Hepatocyte (in vitro differentiated cells): Measurements from ENCODE around the gene HYAL1. TPM values are rescaled to one million over a fixed set of nuclear protein-coding genes. Genes with fewer than 3 reads are reported as not detected.

Experiments used
- DNase-seq: peaks from one replicate; pipeline ENCODE4 v3.0.0-alpha.2; 2016; ENCODE audit warnings: low spot score
- H2AFZ ChIP-seq: fragments of 200-600 bp; sonication (generic); 2 replicates; pipeline ENCODE4 v1.6.0; 2016; ENCODE audit warnings: antibody characterized with exemption, mild to moderate bottlenecking
- H3K27ac ChIP-seq: fragments of 200-600 bp; sonication (generic); 2 replicates; pipeline ENCODE4 v1.5.1; 2016; ENCODE audit warnings: mild to moderate bottlenecking
- H3K27me3 ChIP-seq: fragments of 200-600 bp; sonication (generic); 2 replicates; pipeline ENCODE4 v1.6.1; 2016
- H3K36me3 ChIP-seq: fragments of 200-600 bp; sonication (generic); replicated peaks from 2 replicates; pipeline ENCODE4 v1.5.1; 2016; ENCODE audit warnings: low read depth; ENCODE audit not compliant: insufficient read depth
- H3K4me1 ChIP-seq: fragments of 200-600 bp; sonication (generic); 2 replicates; pipeline ENCODE4 v1.5.1; 2016; ENCODE audit warnings: mild to moderate bottlenecking, moderate library complexity; ENCODE audit not compliant: insufficient read depth
- H3K4me2 ChIP-seq: fragments of 200-600 bp; sonication (generic); 2 replicates; pipeline ENCODE4 v1.6.0; 2016
- H3K4me3 ChIP-seq: fragments of 200-600 bp; sonication (generic); 2 replicates; pipeline ENCODE4 v1.5.1; 2016; ENCODE audit warnings: mild to moderate bottlenecking
- H3K79me2 ChIP-seq: fragments of 200-600 bp; sonication (generic); 2 replicates; pipeline ENCODE4 v1.6.0; 2017; ENCODE audit warnings: mild to moderate bottlenecking
- H3K9me2 ChIP-seq: fragments of 200-600 bp; sonication (generic); replicated peaks from 2 replicates; pipeline ENCODE4 v1.6.0; 2017; ENCODE audit warnings: mild to moderate bottlenecking; ENCODE audit not compliant: insufficient read depth
- H3K9me3 ChIP-seq: fragments of 200-600 bp; sonication (generic); 2 replicates; pipeline ENCODE4 v1.5.1; 2016; ENCODE audit warnings: low read depth, mild to moderate bottlenecking
- H4K20me1 ChIP-seq: fragments of 200-600 bp; sonication (generic); 2 replicates; pipeline ENCODE4 v1.6.0; 2016; ENCODE audit warnings: mild to moderate bottlenecking; ENCODE audit not compliant: insufficient read depth, poor library complexity, severe bottlenecking
- EZH2 ChIP-seq: fragments of 200-600 bp; sonication (generic); IDR thresholded peaks from 2 replicates; pipeline ENCODE4 v1.6.1; 2016; ENCODE audit warnings: antibody characterized with exemption, mild to moderate bottlenecking, borderline replicate concordance
- EZH2phosphoT487 ChIP-seq: fragments of 200-600 bp; sonication (generic); IDR thresholded peaks from one replicate; pipeline ENCODE4 v1.6.1; 2018; ENCODE audit warnings: antibody characterized with exemption, mild to moderate bottlenecking, low read depth, moderate library complexity; ENCODE audit not compliant: unreplicated experiment, severe bottlenecking
- WGBS: methylation state at CpG from one replicate; pipeline ENCODE4 v1.1.6; 2016; ENCODE audit warnings: low lambda C conversion rate; ENCODE audit errors: missing lambda C conversion rate; 5-methylcytosine and 5-hydroxymethylcytosine counted together
- polyA plus RNA-seq: library from polyadenylated mRNA; unstranded; fragments of >200 nt; fragmentation: Nextera tagmentation; extraction: Ambion mirVana; gene quantifications from 2 replicates; pipeline ENCODE4 v1.2.1, GENCODE V29; 2016
- total RNA-seq: library from RNA; depleted of rRNA; stranded (reverse); fragments of >200 nt; gene quantifications from 2 replicates; pipeline ENCODE4 v1.2.3, GENCODE V29; 2014
- TF ChIP-seq, protein P1 (sequence below): fragments of 200-600 bp; sonication (generic); IDR thresholded peaks from 2 replicates; pipeline ENCODE4 v1.5.1; 2016; ENCODE audit warnings: antibody characterized with exemption, mild to moderate bottlenecking; ENCODE audit not compliant: poor library complexity

Gene HYAL1
- total and polyA plus RNA-seq, 2 experiments from 2014 or later: 11.8 to 22.3 TPM

DNA sequence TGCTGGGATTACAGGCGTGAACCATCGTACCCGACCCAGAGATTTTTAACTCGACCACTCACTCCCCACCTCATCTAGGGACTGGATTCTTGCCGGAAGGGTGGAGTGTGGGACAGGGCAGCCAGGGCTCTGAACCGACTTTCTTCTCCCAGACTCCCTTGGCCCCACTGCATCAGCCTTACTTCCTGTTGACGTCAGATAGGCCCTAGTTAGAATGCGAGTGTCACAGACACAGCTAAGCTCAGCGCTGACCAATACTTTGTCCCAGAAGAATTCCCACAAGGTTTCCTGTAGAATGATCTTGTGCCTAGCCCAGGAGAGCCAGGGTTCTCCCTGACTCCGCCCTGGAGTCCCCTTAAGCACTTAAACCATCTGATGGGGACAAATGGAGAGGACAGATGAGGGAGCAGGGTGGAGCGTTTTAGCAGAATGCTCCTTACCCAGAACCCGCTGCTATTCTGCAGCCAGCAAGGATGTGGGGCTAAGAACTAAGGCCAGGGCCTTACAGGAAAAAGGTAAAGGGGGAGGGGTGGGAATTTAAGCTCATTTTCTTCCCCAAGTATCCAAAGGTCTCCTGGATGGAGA, 30.5 kb upstream of the HYAL1 start:
- Histone ChIP-seq H3K27me3 (no peaks in the 10 kb centered on the region), H3K4me3 (no peak overlapping the region), H3K9me2 (no peaks in the 10 kb centered on the region), H3K4me1 (peaks cover 24% of the 10 kb centered on the region), H3K9me3 (no peaks in the 10 kb centered on the region), H4K20me1 (peaks cover 3% of the 10 kb centered on the region), H2AFZ (no peak overlapping the region), H3K36me3 (no peaks in the 10 kb centered on the region), H3K4me2 (peak overlapping the region; percentile 93), H3K79me2 (peaks cover 47% of the 10 kb centered on the region), H3K27ac (no peak overlapping the region)
- no peak for TF ChIP-seq EZH2phosphoT487
- WGBS: 88% methylated on average over 12 of the region's 12 CpGs
- DNase-seq: no peak

DNA sequence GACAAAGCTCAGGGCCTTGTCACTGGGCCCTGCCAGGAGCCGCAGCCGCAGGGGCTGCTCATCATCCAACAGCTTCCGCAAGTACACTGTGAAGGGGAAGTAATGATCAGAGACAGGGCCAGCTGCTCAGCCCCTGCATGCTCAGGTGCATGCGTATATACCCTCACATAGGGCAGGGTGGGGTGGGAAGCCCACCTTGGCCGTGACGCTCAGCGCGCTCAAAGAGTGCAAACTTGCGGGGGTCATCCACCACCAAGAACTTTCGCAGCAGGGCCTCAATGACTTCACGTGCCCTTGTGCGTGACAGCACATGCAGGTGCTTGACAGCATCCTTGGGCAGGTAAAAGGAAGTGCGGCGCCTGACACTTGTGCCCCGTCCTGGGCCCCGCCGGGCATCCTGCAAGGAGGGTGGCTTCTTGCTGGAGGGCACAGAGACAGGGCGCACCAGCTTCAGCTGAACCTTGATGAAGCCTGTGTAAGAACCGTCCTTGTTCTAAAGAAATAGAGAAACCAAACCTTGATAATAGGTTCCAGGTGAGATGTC, 28.1 kb upstream of the HYAL1 start:
- H3K27me3 ChIP-seq: no peaks in the 10 kb centered on the region
- H4K20me1 ChIP-seq: peaks cover 5% of the 10 kb centered on the region
- H3K27ac ChIP-seq: no peak overlapping the region
- TF ChIP-seq EZH2phosphoT487 (no peak), EZH2 (no peak)
- TF ChIP-seq, protein P1, sequence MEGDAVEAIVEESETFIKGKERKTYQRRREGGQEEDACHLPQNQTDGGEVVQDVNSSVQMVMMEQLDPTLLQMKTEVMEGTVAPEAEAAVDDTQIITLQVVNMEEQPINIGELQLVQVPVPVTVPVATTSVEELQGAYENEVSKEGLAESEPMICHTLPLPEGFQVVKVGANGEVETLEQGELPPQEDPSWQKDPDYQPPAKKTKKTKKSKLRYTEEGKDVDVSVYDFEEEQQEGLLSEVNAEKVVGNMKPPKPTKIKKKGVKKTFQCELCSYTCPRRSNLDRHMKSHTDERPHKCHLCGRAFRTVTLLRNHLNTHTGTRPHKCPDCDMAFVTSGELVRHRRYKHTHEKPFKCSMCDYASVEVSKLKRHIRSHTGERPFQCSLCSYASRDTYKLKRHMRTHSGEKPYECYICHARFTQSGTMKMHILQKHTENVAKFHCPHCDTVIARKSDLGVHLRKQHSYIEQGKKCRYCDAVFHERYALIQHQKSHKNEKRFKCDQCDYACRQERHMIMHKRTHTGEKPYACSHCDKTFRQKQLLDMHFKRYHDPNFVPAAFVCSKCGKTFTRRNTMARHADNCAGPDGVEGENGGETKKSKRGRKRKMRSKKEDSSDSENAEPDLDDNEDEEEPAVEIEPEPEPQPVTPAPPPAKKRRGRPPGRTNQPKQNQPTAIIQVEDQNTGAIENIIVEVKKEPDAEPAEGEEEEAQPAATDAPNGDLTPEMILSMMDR: no peak
- H3K9me2 ChIP-seq: no peaks in the 10 kb centered on the region
- H3K4me1 ChIP-seq: peaks cover 22% of the 10 kb centered on the region
- H2AFZ ChIP-seq: no peak overlapping the region
- H3K4me3 ChIP-seq: no peak overlapping the region
- DNase-seq: no peak
- 99% methylated on average over 15 of the region's 19 CpGs for WGBS
- no peaks in the 10 kb centered on the region for H3K36me3 ChIP-seq
- no peaks in the 10 kb centered on the region for H3K9me3 ChIP-seq
- H3K4me2 ChIP-seq: no peak overlapping the region
- peaks cover 60% of the 10 kb centered on the region for H3K79me2 ChIP-seq

DNA sequence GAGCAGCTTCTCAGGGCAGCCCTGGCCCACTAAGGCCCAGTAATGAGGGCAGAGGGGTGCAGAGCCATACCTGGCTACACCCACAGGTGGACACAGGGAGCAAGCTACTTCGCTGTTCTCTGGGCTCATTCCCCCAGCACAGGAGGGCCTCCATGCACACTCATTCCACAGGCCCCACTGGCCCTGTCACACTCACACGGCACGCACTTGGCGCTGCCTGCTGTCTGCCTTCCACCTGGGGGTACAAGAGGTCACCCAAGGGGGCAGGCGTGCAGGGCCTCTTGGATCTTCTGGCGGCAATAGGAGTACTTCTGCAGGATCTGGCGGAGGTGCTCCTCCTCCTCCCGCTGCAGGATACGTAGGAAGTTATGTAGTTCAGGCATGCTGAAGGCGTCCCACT, 27.0 kb upstream of the HYAL1 start:
- WGBS: 98% methylated on average over 10 of the region's 10 CpGs
- H4K20me1 ChIP-seq: peaks cover 5% of the 10 kb centered on the region
- H3K27me3 ChIP-seq: no peaks in the 10 kb centered on the region
- DNase-seq: no peak
- peaks cover 12% of the 10 kb centered on the region for H3K4me1 ChIP-seq
- H3K9me3 ChIP-seq: no peaks in the 10 kb centered on the region
- no peak overlapping the region for H3K27ac ChIP-seq
- peaks cover 54% of the 10 kb centered on the region for H3K79me2 ChIP-seq
- TF ChIP-seq, protein P1: no peak
- TF ChIP-seq EZH2 (no peak), EZH2phosphoT487 (no peak)
- no peak overlapping the region for H3K4me2 ChIP-seq
- no peaks in the 10 kb centered on the region for H3K9me2 ChIP-seq
- no peak overlapping the region for H3K4me3 ChIP-seq
- H2AFZ ChIP-seq: no peak overlapping the region
- H3K36me3 ChIP-seq: no peaks in the 10 kb centered on the region

DNA sequence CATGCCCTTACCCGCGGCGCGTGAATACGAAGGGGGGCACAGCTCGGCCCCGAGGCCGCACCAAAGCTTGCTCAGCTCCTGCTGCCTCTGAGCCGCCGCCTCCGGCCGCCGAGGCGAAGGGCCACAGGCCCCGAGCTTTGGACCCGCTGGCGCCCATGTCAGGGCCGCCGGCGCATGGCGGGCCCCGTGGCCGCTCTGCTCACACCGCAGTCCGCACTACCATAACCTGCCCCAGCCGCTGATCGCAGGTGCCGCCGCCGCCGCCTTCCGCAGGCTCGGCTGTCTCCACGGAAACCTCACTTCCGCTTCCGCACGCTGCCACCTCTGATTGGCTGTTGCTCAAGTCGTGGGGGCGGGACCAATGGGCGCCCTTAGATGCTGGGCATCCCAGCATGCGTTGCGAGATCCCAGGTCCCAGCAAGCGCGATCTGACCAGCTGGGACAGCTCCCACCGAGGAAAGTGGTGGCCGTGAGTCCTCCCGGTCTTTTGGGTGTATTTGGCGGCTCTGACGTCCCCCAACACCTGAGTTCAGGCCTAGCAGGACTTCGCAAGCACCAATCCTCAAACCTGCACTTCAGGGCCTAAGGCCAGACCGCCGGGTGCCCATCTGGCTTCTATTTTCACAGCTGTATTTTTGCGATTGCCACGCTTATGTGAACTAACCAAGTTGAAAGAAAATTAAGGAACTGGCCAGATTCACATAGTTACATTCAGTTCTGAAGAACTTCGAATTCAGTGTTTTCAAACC, 24.7 kb upstream of the HYAL1 start, which contains the start of gene TUSC2:
TSS of gene TUSC2 (minus strand) at position 281 of the 749 bp plus-strand sequence. CDS start at position 157, 124 bp downstream.
- Histone ChIP-seq H2AFZ (peak within 1 kb of the TSS; percentile 39), H3K79me2 (peaks cover 32% of the 10 kb centered on the region)

More for the DNA sequence above, 24.7 kb upstream of the HYAL1 start, which contains the start of gene TUSC2:
- WGBS: 5% methylated on average over 54 of the region's 55 CpGs
- Histone ChIP-seq H4K20me1 (peaks cover 2% of the 10 kb centered on the region), H3K27me3 (no peaks in the 10 kb centered on the region), H3K4me1 (peaks cover 11% of the 10 kb centered on the region), H3K36me3 (no peaks in the 10 kb centered on the region), H3K9me2 (no peaks in the 10 kb centered on the region), H3K4me2 (peak within 1 kb of the TSS; percentile 86), H3K4me3 (peak within 1 kb of the TSS; percentile 18), H3K27ac (peak within 1 kb of the TSS; percentile 72), H3K9me3 (no peaks in the 10 kb centered on the region)
- peak; percentile 99 for DNase-seq
- TF ChIP-seq, protein P1: no peak
- no peak for TF ChIP-seq EZH2
- no peak for TF ChIP-seq EZH2phosphoT487
